ENCODE data around the gene TBCD.

- TF ChIP-seq, protein P1, sequence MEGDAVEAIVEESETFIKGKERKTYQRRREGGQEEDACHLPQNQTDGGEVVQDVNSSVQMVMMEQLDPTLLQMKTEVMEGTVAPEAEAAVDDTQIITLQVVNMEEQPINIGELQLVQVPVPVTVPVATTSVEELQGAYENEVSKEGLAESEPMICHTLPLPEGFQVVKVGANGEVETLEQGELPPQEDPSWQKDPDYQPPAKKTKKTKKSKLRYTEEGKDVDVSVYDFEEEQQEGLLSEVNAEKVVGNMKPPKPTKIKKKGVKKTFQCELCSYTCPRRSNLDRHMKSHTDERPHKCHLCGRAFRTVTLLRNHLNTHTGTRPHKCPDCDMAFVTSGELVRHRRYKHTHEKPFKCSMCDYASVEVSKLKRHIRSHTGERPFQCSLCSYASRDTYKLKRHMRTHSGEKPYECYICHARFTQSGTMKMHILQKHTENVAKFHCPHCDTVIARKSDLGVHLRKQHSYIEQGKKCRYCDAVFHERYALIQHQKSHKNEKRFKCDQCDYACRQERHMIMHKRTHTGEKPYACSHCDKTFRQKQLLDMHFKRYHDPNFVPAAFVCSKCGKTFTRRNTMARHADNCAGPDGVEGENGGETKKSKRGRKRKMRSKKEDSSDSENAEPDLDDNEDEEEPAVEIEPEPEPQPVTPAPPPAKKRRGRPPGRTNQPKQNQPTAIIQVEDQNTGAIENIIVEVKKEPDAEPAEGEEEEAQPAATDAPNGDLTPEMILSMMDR (IDR thresholded peaks at IDR 0.05), result no peak
- TF ChIP-seq EP300 (IDR thresholded peaks at IDR 0.05) (no peak), PHF8 (IDR thresholded peaks at IDR 0.05; ENCODE audit: borderline replicate concordance, low read depth) (no peak), HDAC2 (IDR thresholded peaks at IDR 0.05) (no peak), POLR2A (IDR thresholded peaks at IDR 0.05; ENCODE audit: low read length) (no peak), JUNB (IDR thresholded peaks at IDR 0.05) (no peak), HOXA7 (CRISPR knock-in tag; IDR thresholded peaks at IDR 0.05) (no peak)
These were observed 204.4 kb downstream of the TBCD start for GRCh38 chr17:82956146-82956725.
